GM06990 (cell line): ENCODE measurements around the gene PHAF1.

Experiments used
- DNase-seq: peaks from one replicate; pipeline ENCODE4 v3.0.0-alpha.2; 2011; ENCODE audit not compliant: insufficient read length; ENCODE audit errors: extremely low read depth
- H3K27me3 ChIP-seq: replicated peaks from 2 replicates; pipeline ENCODE4 v1.6.0; 2011; ENCODE audit warnings: low read length; ENCODE audit not compliant: control insufficient read depth, insufficient read depth
- H3K36me3 ChIP-seq: 2 replicates; pipeline ENCODE4 v1.5.1; 2011; ENCODE audit warnings: low read length; ENCODE audit not compliant: control insufficient read depth, insufficient read depth
- H3K4me3 ChIP-seq: replicated peaks from 2 replicates; pipeline ENCODE4 v1.5.1; 2011; ENCODE audit warnings: low read depth, mild to moderate bottlenecking, control low read depth, low read length
- TF ChIP-seq, protein P1 (sequence below): IDR thresholded peaks from 2 replicates; pipeline ENCODE4 v1.5.1; 2011; ENCODE audit warnings: low read length, control low read depth, mild to moderate bottlenecking, inconsistent platforms; ENCODE audit not compliant: insufficient read depth, poor library complexity, severe bottlenecking

PHAF1 gene

DNA sequence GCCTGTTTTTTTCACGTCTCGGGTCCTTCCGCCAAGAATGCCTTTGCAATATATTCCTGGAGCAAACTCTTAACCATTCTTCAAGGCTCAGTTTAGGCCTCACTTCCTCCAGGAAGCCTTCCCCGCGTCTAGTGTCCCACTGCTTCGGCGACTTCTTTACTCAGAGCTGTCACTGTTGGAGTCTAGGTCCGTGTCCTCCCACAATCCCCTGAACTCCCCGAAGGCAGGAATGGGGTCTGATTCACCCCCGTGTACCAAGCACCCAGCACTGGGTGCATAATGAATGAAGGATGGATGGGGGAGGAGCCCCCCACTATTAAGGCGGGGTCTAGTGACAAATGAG lies 73.5 kb downstream of the PHAF1 start:
- Histone ChIP-seq H3K36me3 (no peaks in the 10 kb centered on the region; the same call in 1 of the 2 replicates), H3K4me3 (peak overlapping the region; percentile 77), H3K27me3 (no peaks in the 10 kb centered on the region; the same call in 1 of the 2 replicates)
- DNase-seq: no peak
- TF ChIP-seq, protein P1, sequence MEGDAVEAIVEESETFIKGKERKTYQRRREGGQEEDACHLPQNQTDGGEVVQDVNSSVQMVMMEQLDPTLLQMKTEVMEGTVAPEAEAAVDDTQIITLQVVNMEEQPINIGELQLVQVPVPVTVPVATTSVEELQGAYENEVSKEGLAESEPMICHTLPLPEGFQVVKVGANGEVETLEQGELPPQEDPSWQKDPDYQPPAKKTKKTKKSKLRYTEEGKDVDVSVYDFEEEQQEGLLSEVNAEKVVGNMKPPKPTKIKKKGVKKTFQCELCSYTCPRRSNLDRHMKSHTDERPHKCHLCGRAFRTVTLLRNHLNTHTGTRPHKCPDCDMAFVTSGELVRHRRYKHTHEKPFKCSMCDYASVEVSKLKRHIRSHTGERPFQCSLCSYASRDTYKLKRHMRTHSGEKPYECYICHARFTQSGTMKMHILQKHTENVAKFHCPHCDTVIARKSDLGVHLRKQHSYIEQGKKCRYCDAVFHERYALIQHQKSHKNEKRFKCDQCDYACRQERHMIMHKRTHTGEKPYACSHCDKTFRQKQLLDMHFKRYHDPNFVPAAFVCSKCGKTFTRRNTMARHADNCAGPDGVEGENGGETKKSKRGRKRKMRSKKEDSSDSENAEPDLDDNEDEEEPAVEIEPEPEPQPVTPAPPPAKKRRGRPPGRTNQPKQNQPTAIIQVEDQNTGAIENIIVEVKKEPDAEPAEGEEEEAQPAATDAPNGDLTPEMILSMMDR: no peak

DNA sequence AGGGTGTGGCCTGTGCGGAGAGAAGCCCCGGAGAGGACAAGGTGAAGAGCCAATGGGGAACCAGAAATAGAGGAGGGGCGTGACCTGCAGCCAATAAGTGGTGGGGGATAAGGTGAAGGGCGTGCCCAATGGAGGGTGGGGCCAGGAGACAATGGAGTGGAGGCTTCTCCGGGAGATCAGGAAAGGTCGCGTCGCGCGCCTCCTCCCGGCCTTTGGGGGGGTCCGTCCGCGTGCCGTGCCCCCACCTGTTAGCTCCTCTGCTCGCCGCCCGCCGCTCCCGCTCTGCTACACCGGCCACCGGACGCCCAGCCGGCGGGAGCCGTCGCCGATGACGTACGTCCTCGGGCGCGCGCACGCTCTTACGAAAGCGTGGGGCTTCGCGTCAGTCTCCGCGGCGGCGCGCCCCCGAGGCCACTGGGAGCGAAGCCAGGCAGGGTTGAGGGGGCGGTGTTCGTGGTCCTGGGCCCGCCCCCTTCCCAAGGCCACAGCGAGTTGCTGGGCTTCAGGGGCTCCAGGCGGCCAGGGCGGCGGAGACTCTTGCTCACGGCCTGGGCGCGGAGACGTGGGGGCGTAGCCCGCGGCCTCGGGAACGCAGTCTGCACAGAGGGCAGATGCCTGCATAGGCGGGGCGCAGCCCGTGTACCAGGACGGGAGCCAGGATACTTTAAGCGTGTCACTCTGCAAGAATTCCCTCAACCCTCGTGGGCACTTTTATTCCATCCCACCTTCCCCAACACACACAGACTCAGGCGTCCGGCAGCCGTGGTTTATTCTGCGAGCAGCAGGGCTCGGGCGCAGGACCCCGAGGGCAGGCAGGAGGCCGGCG lies 74.1 kb downstream of the PHAF1 start, which contains the start of gene MATCAP1:
Gene MATCAP1, minus strand, starts transcription at position 337 of the 826 bp plus-strand sequence. CDS start 3,353 bp downstream, outside the sequence.
- TF ChIP-seq, protein P1: no peak
- peak within 1 kb of the TSS; percentile 77 for H3K4me3 ChIP-seq
- H3K27me3 ChIP-seq: no peaks in the 10 kb centered on the region; the same call in 1 of the 2 replicates
- no peaks in the 10 kb centered on the region; the same call in 1 of the 2 replicates for H3K36me3 ChIP-seq
- DNase-seq: peak; percentile 94

DNA sequence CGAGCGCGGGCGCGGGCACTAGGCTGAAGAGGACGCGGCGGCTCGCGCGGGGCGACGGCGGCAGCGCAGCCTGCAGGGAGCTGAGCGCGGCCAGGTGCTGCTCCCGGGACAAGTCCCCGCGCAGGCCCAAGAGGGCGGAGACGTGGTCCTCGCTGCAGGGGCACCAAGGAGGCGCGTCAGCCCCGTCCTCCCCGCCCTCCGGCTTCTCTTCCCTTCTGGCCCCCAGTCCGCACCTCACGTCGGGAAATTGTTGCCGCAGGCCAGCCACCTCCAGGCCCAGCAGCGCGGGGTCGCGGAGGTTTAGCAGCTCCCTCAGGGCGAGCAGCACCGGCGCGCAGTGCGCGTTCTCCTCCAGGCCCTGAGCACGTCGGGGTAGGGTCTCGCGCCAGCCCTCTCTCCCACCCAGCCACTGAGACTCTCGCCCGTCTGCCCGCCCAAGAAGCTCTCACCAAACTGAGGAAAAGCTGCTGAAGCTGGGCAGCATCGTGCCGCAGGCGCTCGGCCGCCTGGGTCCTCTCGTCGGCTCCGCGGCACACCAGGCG lies 74.8 kb downstream of the PHAF1 start:
- TF ChIP-seq, protein P1: no peak
- H3K4me3 ChIP-seq: peak overlapping the region; percentile 77
- no peaks in the 10 kb centered on the region; the same call in 1 of the 2 replicates for H3K27me3 ChIP-seq
- DNase-seq: no peak
- no peaks in the 10 kb centered on the region; the same call in 1 of the 2 replicates for H3K36me3 ChIP-seq

DNA sequence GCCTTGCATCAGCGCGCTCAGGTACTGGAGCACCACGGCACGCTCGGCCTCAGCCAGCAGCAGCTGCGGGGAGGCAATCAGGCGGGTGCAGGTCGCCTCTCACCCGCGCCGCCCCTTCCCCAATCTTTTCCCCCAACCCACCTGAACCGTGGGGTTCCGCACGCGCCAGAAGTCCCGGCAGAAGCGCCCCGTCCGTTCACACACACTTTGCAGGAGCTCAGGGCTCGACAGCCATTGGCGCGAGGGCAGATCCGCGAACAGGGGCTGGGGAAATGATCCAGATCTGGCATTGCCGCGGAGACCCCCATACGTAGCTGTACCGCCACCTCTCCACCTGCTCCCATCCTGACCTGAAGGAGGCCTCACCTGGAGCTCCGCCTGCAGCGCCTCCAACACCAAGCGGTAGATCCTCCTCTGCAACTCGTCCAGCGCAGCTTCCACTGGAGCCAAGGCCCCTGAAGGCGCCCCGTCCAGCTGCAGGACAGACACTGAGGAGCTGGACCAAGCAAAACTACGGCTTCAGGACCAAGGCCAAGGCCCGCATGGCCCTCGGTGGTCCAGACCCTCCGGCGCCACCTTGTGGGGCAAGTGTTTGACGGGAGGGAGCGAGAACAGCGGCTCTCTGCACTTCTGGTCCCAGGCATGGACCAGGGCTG lies 75.4 kb downstream of the PHAF1 start:
- DNase-seq: peak; percentile 74
- TF ChIP-seq, protein P1: peak; percentile 88
- no peaks in the 10 kb centered on the region; the same call in 1 of the 2 replicates for H3K27me3 ChIP-seq
- H3K4me3 ChIP-seq: no peak overlapping the region
- no peaks in the 10 kb centered on the region for H3K36me3 ChIP-seq

DNA sequence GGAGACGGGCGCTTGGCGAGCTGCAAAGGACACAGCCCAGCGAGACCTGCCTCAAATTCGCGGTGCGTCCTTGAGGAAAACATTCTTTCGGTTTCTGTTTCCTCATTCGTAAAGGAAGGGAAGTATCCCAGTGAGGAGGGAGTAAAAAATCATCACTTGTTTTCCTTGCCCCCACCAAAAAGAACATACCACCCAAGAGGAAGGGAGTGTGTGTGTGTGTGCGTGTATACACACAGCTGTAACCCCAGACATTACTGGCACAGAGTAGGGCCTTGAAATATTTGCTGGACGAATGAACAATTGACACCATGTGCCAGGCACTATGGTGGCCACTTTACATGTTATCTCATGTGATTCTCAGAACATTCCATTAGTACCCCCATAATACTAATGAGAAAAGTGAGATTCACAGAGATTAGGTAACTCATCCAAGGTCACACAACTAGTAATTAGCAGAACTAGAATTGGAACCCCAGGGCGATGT lies 76.0 kb downstream of the PHAF1 start:
- TF ChIP-seq, protein P1: no peak

More for the DNA sequence above, 76.0 kb downstream of the PHAF1 start:
- H3K4me3 ChIP-seq: no peak overlapping the region
- no peaks in the 10 kb centered on the region; the same call in 1 of the 2 replicates for H3K27me3 ChIP-seq
- no peaks in the 10 kb centered on the region for H3K36me3 ChIP-seq
- no peak for DNase-seq
